Measurements from ENCODE around the gene DDX28.

DNA sequence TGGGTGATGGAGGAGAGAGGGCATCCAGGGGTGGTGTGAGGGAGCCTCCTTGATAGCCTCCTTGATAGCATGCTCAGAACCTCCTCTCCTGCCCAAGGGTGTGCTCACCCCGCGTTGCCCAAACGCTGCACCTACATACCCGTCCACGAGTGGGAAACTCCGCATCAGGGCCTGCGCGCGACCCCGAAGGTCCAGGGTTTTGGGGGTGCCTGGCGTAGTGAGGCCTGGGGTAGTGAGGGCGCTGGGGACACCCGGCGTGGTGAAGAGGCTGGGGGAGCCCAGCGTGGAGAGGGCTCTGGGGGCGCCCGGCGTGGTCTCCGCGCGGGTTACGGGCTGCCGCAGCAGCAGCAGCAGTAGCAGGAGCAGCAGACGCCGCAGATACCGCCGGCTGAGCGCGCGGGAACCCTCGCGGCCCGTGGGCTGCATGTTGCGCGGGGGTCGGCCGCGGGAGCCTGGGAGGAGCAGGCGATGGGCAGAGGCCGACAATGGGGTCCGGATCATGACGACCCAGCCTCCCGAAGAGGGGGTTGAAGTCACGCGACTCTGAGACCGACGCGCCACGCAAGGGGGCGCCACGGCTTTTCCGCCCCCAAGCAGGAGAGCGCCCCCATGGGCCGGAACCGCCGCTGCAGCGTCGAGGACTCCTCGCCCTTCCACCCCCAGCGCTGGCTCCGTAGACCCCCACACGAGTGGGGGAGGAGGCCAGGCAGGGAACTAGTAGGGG, 42.9 kb downstream of the DDX28 start, which contains the start of gene DPEP3:
- TF ChIP-seq, protein P1, sequence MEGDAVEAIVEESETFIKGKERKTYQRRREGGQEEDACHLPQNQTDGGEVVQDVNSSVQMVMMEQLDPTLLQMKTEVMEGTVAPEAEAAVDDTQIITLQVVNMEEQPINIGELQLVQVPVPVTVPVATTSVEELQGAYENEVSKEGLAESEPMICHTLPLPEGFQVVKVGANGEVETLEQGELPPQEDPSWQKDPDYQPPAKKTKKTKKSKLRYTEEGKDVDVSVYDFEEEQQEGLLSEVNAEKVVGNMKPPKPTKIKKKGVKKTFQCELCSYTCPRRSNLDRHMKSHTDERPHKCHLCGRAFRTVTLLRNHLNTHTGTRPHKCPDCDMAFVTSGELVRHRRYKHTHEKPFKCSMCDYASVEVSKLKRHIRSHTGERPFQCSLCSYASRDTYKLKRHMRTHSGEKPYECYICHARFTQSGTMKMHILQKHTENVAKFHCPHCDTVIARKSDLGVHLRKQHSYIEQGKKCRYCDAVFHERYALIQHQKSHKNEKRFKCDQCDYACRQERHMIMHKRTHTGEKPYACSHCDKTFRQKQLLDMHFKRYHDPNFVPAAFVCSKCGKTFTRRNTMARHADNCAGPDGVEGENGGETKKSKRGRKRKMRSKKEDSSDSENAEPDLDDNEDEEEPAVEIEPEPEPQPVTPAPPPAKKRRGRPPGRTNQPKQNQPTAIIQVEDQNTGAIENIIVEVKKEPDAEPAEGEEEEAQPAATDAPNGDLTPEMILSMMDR (IDR thresholded peaks at IDR 0.05): peak in 2 of 7 experiments; percentile 7
- TF ChIP-seq POLR2A (IDR thresholded peaks at IDR 0.05) (no peak), EP300 (IDR thresholded peaks at IDR 0.05) (no peak), POLR2AphosphoS5 (IDR thresholded peaks at IDR 0.05) (no peak)
